Stimulated activated CD8-positive, alpha-beta memory T cell treated with anti-CD3 and anti-CD28 coated beads, Interleukin-4, amount 100 ng/mL, for 24 hours (primary cell): Measurements from ENCODE around the gene ITPR1.
"Not testable (repeated sequence)": the region's sequence is repeated elsewhere in the genome, so short reads cannot be mapped to it uniquely, and the experiment has no call there.

ENCODE experiments used
- DNase-seq: peaks from one replicate; pipeline ENCODE4 v3.0.0-alpha.2; 2020; ENCODE audit warnings: low read depth

The ITPR1 gene

DNA sequence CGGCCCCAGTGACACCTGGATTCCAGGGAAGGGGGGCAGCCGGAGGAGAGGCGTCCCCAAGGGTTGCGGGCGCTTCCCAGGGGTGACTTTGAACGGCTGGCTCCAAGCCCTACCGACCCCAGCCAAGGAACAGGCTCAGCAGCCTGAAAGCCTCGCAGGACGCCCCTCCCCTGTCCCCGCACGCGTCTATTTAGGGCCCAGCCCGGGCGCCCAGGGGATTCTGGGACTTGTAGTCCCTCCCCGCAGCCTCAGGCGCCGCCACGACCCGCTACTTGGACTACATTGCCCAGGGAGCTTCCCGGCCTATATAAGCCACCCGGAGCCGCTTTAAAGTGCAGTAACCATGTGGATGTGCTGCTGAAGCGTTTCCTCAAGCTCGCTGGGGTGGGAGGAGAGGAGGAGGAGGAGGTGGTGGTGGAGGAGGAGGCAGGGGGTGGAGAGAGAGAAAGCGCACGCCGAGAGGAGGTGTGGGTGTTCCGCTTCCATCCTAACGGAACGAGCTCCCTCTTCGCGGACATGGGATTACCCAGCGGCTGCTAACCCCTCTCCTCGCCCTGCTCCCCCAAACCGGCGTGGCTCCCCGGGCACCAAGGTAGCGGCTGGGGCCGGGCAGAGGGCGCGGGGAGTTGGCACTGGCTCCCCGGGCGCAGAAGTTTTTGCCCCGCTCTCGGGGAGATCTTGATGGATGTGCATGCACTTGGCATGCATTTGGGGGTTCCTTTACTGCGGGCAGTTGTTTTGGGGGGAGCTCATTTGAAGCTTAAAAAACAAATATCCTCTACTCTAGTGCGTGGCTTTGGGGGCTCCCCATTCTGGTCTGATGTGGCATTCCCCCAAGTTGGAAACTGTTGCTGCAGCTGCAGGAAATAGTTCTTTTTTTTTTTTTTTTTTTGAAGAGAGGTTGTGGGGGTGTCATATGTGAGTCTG lies at the start of gene ITPR1:
Gene ITPR1, plus strand, starts transcription at position 335 of the 927 bp plus-strand sequence. CDS start 23,144 bp downstream, outside the sequence.
- DNase-seq: peak; percentile 95

DNA sequence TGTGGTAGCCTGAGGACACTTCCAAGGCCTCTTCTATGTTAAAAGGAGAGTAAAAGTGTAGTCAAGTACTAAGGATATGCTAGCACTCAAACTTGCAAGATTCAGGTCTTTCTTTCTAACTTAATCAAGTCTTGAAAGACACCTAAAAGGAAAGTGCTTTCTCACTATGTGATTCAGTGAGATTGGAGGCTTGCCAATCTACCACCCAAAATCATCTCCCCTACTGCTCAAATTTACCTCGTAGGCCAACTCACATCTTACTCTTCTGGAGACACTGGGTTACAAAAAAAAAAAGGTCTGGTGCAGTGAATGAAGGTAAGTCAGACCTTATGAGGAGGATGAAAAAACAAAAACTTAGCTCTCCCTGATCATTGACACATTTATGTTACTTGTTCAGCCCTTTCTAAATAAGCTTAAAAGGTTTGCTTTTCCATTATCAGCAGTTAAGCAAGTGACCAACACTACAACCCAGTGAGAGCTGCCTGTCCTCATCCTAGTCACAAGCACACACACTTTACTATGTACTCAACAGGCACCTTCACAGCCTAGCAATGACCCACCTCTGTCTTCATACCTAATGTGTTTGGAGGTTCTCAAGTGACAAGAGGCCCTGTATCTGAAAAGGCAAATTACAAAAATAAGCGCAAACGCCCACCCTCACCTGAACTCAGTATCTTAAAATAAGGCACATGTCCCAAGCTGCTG lies 45.7 kb upstream of the ITPR1 start:
- DNase-seq: no peak

DNA sequence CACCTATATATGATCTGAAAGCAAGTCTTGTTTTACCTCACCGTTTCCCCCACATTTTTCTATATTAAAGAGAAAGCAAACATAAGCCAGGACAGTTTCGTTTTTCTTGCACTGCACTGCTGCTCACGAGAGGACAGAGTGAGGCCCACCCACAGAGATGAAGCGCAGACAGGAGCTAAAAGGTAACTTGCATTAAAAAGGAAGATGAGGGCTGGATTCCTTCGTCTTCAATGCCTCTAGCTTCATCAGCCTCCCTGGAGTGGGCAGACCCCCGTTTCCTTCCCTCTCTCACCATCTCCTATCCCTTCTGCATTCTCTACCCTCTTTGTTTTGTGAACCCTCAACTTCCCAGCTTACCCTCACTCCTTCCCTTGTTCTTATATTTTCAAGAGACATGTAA lies 45.0 kb upstream of the ITPR1 start:
- DNase-seq: no peak

DNA sequence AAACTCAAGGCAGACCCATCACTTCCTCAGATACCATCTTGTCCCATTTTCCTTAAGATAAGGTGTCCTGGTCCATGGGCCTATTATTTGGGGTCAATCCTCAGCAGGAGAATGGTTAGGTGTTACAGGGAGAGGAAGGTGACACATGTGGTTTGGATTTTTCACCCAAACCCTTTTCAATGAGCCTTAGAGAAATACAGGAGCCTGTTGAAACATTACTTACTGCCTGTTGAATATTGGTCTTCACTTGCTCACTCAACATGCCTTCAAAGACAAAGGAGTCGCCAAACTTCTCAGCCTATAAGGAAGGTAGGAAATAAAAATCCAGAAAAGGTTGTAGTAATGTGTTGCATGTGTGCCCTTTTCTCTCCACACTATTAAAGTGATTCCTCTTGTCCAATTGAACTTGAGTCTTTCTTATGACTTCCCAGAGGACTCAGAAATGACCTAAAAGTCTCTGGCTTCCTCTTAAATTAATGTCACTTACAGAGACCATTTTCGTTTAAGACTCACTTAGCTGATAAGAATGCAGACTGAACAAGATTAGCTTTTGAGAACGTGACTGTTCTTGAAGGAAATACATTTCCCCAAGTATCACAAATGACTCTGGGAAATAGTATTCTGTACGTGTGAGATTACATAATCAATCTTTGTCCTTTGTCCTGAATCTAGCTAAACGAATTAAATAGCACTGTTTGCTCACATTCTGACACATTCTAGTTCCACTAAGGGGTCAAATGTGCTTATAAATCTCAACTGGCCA lies 43.9 kb upstream of the ITPR1 start:
- DNase-seq: no peak

DNA sequence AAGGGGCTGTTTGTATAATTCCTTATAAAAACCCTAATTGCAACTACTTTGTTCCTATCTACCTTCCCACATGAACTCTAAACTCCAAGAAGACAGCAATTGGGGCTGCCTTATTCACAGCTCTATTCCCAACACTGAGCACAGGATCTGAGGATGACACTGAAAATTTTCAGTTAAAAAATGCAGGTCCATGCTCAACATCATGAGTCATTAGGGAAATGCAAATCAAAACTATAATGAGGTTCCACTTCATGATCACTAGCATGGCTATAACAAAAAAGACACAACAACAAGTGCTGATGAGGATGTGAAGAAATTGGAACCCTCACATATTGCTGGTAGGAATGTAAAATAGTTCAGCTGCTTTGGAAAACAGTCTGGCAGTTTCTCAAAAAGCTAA lies 39.0 kb upstream of the ITPR1 start:
- DNase-seq: no peak

DNA sequence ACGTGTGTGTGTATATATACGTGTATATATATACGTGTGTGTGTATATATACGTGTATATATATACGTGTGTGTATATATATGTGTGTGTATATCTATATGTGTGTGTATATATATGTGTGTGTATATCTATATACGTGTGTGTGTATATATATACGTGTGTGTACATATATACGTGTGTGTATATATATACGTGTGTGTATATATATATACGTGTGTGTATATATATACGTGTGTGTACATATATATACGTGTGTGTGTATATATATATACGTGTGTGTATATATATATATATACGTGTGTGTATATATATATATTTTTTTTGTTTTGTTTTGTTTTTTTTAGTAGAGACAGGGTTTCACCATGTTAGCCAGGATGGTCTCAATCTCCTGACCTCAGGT lies 36.4 kb upstream of the ITPR1 start:
- DNase-seq: not testable (repeated sequence)

DNA sequence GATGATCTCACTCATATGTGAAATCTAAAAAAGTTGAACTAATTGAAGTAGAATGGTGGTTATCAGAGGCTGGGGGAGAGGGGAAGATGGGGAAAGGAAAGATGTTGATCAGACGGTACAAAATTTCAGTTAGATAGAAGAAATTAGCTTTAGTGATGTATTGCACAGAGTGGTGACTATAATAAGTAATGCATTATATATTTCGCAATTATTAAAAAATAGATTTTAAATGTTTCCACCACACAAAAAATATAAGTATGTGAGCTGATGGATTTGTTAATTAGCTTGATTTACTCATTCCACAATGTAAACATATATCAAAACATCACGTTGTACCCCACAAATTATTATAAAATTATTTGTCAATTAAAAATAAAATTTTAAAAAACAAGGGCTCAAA lies 34.2 kb upstream of the ITPR1 start:
- DNase-seq: no peak

DNA sequence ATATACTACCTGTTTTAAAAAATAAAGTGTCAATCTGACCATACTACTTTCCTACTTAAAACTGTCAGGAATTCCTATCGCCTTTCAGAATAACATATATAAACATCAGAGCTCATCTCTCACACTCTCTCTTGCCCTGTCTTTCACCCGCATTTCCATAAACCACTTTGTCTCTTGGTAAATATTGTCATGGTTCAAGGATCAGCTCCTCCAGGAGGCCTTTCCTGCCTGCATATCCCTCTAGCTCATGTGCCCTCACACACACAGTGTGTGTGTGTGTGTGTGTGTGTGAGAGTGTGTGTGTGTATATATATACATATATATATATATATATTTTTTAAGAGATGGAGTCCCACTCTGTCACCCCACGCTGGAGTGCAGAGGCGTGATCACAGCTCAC lies 32.8 kb upstream of the ITPR1 start:
- DNase-seq: no peak

DNA sequence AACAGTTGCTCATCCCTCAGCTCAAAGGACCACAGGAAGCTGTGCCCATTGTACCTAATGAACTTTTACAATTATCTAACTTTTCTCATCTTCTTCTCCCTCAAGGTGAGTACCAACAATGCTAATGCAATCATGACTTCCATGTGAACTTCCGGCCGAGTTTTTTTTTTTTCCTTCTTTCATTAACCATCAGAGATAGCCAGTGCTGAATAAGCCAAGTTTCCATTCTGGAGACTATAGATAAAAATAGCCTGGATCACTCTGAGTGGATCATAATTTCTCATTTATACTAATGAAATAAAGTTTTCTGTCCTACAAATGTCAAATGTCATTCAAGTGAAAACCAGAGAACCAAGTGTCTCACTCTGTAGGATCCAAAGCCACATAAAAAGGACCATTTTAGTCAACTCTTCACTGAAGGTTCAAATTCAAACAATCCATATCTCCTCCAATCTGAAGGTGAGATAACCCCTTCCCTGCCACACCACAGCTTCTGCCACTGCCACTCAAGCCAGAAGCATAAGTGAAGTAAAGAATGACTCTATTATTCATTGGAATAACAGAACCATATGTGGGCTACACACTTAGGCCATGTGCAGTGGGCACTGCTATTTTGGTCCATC lies 31.6 kb upstream of the ITPR1 start:
- no peak for DNase-seq

DNA sequence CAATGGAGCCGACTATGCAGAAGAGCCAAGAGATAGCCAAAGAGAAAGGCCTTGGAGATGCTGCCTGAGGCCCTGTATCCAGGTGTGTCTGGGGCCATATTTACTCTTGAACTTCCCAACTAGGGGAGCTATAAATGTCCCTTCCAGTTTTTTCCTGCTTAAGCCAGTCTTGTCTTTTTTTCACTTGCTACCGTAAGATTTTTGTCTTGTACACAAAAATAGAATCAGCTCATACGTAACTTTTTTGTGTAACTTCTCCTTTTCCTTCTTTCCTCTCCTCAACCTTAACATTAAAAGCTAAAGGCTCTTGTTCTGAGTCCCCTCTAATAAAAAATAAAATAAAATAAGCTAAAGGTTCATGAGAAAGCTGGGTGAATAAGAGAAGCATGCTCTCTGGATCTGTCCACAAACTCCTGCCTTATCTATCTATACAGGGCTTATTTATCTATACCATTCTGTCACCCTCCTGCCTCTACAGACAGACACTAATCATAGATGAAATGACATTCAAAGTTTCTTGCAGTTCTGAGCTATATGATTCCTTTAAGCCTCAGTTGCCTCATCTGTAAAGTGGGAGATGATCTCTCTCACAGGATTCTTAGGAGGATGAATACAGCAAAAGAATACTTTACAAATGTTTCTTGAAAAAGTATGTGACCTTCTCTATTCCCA lies 30.6 kb upstream of the ITPR1 start:
- DNase-seq: no peak

DNA sequence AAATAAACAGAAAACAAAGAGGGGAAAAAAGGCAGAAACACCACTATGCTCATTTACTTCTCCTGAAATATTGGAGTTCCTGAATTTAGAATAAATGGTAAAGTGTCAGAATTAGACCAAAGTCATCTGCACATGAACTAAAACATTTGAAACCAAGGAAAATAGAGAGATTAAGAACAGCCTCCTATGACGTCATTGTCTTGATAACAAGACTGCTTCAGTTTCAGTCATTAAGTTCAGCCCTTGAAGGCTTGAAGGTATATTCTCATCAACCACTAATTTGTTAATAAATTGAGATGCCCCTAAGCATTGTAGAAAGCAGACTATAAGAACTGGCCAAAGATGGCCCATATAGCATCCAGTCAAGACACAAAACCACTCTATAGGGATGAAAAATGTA lies 28.6 kb upstream of the ITPR1 start:
- no peak for DNase-seq

DNA sequence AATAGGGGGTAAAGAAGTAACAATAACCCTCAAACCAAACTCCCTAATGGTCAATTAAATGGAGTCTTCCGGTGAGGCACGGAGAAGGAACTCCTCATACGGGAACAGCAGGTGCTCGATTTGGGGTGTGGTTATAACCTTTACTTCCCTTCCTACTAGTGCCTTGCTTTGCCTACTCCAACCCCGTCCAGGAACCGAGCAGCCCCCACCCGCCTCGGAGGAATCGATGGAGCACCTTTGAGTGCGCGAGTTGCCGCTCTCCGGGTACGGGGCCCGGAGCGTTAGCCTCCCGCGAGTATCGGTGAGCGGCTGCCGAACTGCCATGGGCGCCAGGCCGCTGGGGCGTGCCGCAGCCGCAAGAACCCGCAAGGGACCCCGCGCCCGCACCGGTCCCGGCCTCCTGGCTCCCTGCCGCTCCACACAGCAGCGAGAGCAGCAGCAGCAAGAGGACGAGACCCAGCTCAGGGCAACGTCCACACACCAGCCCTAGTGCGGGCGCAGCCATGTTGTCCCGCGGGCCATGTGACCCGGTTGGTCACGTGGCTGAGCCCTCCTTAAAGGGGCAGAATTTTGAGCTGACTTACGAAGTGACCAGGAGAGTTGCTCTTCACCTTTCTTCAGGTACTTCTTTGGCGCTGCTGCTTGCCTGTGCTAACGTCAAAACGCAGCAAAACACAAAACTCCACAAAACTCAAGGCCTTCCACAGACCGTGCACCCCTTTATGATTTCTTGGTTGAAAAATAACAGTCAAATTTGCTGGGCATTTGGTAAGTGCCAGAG lies 26.2 kb upstream of the ITPR1 start, which contains the start of gene SUMF1:
Gene SUMF1, minus strand, starts transcription at position 529 of the 781 bp plus-strand sequence. Its CDS starts 24 bp downstream, at position 505.
- DNase-seq: peak; percentile 67

DNA sequence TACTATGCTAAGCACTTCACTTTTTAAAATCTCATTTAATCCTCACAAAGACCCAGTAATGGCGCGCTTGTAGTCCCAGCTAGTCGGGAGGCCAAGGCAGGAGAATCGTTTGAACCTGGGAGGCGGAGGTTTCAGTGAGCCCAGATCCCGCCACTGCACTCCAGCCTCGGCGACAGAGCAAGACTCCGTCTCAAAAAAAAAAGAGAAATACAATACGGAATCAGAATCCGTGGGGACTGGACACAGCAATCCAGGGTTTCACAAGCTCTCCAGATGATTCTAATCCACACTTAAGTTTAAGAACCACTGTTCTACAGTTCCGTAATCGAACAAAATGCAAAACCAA lies 25.7 kb upstream of the ITPR1 start:
- DNase-seq: no peak

DNA sequence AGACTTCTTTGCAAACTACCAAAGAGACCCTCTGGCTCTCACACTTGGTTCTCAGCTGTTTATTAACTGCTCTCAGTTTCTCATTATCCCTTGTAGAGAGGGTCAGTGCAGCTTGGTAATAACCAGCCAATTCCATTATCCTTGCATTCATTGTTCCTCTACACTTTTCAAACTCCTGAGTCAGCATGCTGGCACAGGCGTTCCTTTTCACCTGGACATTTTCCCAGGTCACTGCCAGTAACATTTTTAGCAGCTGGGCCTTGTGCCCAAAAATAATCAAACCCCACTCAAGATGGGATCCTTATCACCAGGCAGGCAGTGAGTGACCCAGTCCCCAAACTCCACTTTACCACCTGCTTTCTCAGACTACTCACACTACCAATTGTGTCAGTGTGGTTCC lies 21.2 kb upstream of the ITPR1 start:
- DNase-seq: no peak

DNA sequence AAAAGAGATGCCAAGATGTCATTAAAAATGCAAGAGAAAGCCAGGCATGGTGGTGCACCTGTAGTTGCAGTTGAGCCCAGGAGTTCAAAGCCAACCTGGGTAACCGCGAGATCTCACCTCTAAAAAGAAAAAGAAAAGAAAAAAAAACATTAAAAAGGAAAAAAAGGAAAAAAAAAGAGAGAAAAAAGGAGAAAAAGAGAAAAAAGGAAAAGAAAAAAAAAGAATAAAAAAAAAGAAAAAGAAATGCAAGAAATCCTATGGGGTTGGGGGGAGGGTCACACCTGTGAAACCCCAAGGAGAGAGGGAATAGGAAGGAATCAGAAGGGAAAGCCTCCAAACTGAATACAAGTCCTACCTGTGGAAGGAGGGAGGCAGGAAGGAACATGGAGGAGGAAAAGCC lies 20.8 kb upstream of the ITPR1 start:
- no peak for DNase-seq

DNA sequence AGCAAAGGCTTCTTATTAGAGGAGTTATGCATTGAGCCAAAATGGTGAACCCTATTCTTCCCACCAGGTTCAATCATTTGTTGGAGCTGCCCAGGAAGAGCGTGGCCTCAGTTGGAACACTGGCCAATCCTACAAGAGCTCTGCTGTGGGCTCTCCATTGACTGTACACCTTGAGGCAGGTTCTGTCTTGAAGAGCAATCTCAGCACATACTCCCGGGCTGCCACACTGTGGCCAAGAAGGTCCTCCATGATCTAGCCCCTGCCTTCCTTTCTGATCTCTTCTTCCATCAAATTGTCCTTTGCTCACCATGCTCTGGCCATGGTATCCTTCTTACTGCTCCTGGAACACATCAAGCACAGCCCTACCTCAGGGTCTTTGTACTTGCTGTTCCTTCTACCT lies 20.4 kb upstream of the ITPR1 start:
- no peak for DNase-seq

DNA sequence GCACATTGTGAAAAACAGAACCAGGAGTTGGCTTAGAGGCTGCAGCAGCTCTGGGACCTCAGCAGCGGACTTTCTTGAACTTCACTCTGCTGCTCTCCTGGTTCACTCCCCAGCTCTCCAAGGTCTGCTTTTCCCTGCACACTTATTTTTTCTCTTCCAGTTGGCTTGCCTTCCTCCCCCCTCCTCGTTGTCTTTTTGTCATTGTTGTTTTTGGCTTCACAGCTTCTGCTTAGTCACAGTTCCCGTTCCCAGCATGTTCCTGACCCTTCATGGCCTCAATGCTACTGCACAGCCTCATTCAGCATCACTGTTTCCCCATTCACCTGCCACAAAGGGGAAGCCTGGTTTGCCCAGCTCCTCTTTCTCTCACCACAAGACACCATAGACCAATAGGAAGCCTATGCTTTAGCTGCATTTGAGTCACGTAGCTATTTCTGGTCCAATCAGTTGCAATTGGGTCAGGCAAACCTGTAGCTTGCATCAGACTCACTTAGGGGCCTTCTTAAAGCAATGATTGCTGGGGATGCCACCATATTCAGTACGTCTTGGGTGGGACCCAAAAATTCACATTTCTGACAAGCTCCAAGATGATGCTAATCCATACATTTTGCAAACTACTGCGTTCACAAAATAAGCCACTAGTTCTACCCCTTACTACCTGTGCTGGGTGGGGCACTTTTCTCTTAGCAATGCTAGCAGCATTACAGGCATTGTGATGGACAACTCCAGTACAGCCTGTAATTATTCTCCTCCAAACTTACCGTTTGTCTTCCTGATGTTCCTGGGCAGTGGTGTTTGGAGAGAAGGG lies 18.3 kb upstream of the ITPR1 start:
- no peak for DNase-seq

DNA sequence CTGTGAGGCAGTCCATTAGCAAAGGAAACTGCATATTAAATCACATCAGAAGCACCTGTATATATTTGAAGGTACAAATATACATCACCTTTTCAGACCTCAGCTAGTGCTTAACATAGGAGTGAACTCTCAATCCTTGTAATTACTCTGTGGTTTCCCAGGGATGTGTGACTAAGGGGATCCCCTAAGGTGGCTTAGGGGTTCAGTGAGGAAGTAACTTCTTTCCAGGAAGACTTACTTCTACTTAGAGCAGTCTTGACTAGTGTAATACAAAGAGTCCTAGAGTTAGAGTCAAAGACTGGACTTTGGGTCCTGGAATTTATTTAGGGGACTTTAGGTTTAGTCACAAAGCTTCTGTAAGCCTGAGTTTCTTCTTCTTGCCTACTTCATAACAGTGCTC lies 17.3 kb upstream of the ITPR1 start:
- no peak for DNase-seq

DNA sequence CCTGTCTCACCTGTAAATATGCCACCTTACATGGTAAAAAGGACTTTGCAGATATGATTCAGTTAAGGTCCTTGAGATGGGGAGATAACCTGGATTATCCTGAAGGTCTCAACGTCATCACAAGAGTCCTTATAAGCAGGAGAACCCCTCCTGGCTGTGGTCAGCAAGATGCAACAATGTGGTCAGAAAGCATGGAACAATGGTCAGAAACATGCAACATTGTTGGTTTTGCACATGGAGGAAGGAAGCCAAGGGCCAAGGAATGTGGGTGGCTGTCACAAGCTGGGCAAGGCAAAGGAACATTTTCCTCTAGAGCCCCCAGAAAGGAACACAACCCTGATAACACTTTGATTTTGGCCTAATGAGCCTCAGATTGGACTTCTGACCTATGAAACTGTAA lies 16.7 kb upstream of the ITPR1 start:
- no peak for DNase-seq

DNA sequence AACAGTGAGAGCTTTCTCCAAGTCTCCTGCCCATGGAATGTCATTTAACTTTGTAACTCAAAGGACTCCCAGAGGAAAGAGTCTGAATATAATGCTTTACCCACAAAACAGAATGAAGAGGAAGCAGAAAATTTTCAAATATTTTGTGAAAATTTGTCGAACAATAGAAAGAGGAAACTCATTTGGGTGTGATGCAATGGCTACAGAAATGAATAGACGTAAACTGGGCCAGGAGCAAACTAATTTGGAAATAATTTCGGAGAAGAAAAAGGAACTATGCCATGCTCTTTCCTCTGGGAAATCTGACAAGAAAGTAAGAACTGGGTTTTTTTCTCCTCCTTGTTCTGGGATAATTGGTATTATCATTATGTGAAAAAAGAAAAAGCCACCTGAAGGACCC lies 14.9 kb upstream of the ITPR1 start:
- no peak for DNase-seq
